Activated naive CD4-positive, alpha-beta T cell treated with Interleukin-2 at 50 U/mL for 16 hours (primary cell): Measurements from ENCODE around the gene CNDP2.

ENCODE experiments used
- DNase-seq: peaks from one replicate; pipeline ENCODE4 v3.0.0-alpha.2; 2020

CNDP2 gene

GRCh38 chr18:74501386-74501785, 5.2 kb downstream of the CNDP2 start:
- no peak for DNase-seq

- DNase-seq = no peak
Measured at GRCh38 chr18:74503137-74503536, 7.0 kb downstream of the CNDP2 start.

GRCh38 chr18:74505776-74506175, 9.6 kb downstream of the CNDP2 start:
- DNase-seq = no peak

DNA sequence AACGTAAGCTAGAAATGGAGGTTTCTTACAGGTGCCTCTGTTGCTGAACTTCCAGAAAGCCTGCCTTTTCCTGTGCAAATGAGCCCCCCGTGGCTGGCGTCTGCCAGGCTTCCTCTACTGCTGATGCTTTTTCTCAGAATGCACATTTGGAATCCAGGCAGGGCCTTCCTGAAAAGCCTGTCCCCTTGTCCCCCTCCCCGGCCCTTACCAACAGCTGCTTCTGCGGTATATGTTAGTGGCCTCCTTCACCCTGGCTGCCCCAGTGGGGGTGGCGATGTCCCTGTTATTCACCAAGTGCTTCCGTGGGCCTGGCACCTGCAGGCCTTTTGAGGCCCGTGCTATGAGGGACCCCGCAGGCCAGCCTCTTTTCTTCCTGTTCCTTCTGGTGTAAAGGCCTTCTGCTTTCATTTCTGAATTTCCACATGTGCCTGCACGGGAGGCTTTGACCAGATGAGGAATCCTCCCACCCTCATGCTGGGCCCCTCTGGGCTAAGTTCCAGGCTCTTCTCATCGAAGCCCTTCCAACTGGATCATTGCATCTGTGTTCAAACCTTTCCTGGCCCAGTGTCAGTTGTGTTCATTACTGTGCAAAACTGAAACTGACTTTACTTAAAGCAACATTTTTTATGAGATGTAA, 10.4 kb downstream of the CNDP2 start:
- no peak for DNase-seq

DNA sequence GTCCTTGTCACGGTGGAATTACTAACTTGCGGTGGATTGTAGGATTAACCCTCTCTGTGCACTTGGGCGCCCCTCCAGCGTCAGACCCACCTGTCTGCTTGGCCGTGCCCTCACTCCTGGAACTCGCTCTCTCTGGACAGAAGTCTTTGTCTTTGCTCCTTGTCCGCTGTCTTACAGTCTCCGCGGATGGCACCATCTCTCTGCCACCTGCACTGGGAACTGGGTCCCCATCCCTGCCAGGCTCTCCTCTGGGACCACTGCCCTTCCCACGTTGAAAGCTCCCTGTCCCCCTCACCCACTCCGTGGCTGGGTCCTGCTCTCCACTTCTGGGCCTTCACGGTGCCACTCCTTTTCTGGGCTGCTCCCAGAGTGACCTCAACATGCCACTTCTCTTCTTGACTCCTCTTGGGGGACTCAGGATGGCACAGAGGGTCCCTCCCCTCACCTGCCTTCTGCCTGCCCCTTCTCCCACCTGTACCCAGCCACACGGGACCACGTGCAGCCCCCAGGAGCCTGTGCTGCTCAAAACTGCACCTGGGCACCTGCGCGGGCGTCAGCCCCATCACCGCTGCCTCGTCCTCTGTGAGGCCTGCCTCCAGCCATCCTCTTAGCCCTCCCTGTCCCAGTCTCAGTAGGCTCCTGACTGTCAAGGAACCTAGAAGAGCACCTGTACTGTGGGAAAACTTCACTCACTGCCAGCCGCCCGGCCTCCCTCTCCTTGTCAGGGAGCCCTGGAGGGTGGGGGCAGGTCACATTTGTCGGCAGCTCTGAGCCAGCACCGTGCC, 11.1 kb downstream of the CNDP2 start:
- DNase-seq = no peak

- no peak for DNase-seq
Measured at GRCh38 chr18:74507927-74508326, 11.8 kb downstream of the CNDP2 start.

GRCh38 chr18:74508366-74508765, 12.2 kb downstream of the CNDP2 start:
- no peak for DNase-seq

- DNase-seq = no peak
Measured at GRCh38 chr18:74508821-74509225, 12.7 kb downstream of the CNDP2 start.

DNA sequence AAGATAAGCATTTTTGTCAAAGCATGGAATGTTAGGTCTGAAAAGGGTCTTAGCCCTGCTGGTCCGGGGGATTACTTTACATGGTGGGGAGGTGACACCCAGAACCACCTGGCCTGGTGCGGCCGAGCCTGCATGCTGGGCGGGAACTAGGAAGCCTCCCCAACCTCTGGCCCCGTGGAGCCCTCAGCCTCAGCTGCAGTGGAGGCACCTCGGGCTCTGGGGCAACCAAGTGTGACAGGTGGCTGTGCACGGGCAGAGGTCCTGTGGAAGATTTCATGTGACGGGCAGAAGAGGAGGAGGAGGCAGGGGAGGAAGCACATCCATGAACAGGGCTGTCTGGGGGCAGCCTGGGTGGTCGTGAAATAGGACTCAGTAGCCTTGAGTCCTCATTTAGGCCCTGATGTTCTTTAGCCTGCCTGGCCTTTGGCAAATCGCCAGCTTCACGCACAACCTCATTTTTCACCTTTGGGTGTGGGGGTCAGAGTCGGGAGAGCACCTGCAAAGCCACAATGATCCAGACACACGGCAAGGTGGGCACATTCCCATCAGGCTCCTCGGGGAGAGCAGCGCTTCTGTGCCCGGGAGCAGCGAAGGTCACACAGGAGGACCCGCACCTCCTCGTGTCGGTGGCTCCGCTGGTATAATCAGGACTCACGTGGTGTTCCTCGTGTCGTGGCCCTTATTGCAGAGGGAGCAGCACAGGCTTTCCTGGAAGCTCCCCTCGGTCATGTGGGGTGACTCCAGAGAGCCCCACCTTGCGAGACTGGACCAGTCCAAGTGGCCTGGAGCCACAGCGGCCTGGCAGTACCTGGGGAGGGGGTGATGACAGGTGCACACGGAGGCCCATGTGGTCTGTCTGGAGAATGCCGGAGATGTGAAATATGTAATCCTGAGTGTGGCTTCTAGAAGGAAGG, 13.9 kb downstream of the CNDP2 start:
- DNase-seq = no peak

DNA sequence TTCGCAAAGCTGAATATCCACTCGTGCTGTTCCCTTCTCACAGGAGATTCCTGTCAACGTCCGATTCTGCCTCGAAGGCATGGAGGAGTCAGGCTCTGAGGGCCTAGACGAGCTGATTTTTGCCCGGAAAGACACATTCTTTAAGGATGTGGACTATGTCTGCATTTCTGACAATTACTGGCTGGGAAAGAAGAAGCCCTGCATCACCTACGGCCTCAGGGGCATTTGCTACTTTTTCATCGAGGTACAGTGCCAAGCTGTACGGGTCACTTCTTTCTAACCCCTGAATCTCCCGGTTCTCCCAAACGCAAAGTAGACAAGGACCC, 14.6 kb downstream of the CNDP2 start:
- DNase-seq = no peak

DNA sequence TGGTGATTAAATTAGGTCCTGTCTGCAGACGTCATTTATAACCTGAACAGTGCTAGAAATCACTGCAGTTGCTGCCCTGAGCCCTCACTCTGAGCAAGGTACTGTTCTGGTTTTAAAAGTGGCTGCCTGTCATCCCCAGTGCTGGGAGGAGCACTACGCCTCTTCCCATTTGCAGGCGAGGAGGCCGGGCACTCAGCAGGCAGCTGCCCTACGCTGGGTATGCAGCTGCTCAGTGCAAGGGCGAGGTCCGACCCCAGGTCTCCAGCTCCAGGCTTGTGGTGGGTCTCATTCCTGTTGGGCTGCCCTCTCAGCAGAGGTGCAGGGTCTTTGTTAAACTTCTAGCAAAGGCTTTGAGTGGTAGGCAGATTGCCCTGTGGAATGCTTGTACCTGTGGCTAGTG, 15.7 kb downstream of the CNDP2 start:
- DNase-seq = no peak

GRCh38 chr18:74512321-74513053, 16.3 kb downstream of the CNDP2 start:
- no peak for DNase-seq

DNA sequence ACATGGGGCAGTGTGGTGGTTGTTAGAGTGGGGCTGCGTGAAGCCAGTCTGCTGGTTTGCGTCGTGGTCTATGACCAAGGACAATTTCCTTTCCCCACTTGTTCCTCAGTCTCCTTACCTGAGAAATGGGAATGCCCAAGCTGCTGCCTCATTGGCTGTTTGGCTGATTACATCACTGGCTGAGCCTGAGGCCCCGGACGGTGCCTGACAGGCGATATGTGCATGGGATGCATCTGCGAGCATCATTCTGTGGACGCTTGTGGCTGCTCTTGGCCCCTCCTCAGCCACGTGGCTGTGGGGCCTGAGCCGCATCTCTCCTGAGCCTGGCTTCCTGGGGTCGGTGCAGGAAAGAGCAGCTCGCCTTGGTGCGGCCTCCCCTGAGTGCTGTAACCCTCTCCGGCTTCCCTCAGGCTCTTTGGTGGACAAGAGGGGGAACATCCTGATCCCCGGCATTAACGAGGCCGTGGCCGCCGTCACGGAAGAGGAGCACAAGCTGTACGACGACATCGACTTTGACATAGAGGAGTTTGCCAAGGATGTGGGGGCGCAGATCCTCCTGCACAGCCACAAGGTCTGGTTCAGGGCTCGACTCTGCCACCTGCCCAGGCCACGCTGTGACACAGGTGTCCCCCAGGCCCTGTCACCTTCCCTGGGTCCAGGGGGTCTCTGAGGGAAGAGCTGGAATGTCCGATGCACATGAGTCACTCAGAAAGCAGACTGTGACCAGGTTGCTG, 17.2 kb downstream of the CNDP2 start:
- no peak for DNase-seq

GRCh38 chr18:74513883-74514205, 17.7 kb downstream of the CNDP2 start:
- DNase-seq = no peak

- DNase-seq = no peak
Measured at GRCh38 chr18:74514860-74515495, 18.8 kb downstream of the CNDP2 start.

GRCh38 chr18:74515620-74516231, 19.6 kb downstream of the CNDP2 start:
- DNase-seq = no peak

GRCh38 chr18:74516271-74517235, 20.4 kb downstream of the CNDP2 start:
- no peak for DNase-seq

DNA sequence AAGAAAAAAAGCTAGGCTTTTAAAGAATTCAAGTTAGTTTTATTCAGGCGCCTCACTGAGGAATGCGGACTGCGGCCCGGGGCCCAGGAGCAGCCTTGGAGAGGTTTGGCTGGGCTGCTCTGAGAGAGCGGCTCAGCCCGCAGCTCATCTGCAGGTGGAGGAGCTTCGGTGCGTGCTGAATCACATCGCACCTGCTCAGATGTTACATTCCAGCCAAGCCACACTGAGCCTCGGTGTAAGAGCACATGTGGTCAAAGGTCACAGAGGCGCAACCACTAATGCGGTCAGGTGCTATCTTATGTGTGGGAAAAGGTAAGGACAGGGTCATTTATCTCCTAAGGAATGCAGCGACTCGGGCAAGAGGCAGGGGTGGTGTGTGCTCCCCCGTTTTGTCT, 21.1 kb downstream of the CNDP2 start:
- no peak for DNase-seq

GRCh38 chr18:74518456-74519295, 22.5 kb downstream of the CNDP2 start:
- no peak for DNase-seq
